ENCODE data around the gene CLEC11A.

The CLEC11A gene, protein sequence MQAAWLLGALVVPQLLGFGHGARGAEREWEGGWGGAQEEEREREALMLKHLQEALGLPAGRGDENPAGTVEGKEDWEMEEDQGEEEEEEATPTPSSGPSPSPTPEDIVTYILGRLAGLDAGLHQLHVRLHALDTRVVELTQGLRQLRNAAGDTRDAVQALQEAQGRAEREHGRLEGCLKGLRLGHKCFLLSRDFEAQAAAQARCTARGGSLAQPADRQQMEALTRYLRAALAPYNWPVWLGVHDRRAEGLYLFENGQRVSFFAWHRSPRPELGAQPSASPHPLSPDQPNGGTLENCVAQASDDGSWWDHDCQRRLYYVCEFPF

DNA sequence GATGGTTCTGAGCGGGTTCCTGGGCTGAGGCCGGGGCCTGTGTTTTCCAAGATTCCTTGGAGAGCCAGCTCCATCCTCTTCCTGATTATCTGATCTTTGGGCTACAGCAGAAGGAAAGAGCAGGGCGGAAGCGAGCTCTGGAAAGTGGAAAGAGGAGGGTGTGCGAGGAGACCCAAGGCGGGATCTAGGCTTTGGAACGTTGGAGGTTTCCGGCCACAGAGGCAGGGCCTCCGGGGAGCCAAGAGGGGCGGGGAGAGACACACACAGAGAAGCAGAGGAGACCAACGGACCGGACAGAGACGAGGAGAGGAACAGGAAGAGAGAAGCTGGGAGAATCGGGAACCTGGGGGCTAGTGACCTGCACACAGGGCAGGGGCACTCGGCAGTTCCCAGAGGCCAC lies at the start of gene CLEC11A:
CLEC11A (plus strand) TSS at position 296 of the 400 bp plus-strand sequence. CDS start 162 bp downstream, outside the sequence.
- peak within 1 kb of the TSS in 1 of 2 donors; percentile 70 for H3K27ac ChIP-seq
- H3K4me3 ChIP-seq: peak within 1 kb of the TSS; percentile 73
- TF ChIP-seq, protein P1, sequence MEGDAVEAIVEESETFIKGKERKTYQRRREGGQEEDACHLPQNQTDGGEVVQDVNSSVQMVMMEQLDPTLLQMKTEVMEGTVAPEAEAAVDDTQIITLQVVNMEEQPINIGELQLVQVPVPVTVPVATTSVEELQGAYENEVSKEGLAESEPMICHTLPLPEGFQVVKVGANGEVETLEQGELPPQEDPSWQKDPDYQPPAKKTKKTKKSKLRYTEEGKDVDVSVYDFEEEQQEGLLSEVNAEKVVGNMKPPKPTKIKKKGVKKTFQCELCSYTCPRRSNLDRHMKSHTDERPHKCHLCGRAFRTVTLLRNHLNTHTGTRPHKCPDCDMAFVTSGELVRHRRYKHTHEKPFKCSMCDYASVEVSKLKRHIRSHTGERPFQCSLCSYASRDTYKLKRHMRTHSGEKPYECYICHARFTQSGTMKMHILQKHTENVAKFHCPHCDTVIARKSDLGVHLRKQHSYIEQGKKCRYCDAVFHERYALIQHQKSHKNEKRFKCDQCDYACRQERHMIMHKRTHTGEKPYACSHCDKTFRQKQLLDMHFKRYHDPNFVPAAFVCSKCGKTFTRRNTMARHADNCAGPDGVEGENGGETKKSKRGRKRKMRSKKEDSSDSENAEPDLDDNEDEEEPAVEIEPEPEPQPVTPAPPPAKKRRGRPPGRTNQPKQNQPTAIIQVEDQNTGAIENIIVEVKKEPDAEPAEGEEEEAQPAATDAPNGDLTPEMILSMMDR (IDR thresholded peaks at IDR 0.05): no peak
- DNase-seq (ENCODE audit: low spot score): no peak

DNA sequence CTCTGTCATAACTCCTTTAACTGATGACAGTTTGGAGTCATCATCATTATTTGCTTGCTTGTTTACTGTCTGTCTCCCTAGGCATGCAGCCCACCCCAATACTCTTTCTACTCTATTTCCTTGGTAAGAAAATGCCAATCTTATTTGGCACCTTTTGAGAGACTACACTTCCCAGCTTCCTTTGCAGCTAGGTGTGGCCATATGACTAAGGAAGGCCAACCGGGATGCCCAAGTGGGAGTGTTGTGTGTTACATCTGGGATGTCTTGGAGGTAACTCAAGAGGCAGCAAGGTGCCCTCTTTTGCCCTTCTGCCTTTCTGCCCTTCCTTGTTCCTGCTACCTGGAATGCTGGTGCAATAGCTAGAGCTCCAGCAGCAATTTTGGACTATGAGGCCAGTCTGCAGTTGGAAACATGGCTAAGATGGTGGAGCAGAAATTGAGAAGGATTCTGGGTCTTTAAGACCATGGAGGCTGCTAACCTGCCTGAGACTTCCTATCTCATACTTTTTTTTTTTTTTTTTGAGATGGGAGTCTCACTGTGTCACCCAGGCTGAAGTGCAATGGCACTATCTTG lies 46.5 kb upstream of the CLEC11A start:
- Histone ChIP-seq H3K27ac (no peak overlapping the region), H3K4me3 (no peak overlapping the region)
- TF ChIP-seq, protein P1 (IDR thresholded peaks at IDR 0.05): no peak
- no peak for DNase-seq (ENCODE audit: low spot score)

DNA sequence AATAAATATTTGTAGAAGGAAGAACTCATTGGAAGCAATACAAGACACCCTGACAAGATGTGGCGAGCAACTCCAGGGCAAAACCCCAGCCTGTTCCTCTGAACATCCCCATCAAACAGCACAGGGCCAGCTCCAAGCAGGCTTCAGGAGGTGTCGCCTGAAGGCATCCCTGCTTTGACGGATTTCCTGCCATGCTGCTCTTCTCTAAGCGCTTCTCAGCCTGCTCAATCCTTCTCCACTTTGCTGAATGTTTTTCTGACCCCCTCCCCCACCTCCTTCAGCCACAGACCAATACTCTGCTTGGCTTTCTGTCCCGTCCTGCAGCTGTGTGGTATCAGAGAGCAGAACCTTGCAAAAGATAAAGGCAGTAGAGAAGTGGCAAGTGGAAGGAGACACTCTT lies 45.5 kb upstream of the CLEC11A start:
- DNase-seq (ENCODE audit: low spot score): no peak
- TF ChIP-seq, protein P1 (IDR thresholded peaks at IDR 0.05): no peak
- Histone ChIP-seq H3K27ac (no peak overlapping the region), H3K4me3 (no peak overlapping the region)

DNA sequence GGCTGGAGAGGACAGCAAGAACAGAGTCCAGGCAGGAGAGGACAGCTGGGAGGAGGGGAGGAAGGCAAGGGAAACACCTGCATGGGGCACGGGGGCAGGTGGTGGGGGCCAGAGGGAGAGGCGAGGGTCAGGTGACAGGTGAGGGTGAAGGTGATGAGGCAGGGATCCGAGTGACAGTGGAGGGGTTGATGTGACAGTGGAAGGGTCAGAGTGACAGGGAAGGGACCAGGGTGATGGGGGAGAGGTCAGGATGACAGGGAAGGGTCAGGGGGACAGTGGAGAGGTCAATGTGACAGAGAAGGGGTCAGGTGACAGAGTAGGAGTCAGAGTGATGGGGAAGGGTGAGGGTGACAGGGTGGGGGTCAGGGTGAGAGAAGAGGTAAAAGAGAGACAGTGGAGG lies 44.8 kb upstream of the CLEC11A start:
- DNase-seq (ENCODE audit: low spot score): no peak
- Histone ChIP-seq H3K27ac (no peak overlapping the region), H3K4me3 (no peak overlapping the region)
- TF ChIP-seq, protein P1 (IDR thresholded peaks at IDR 0.05): no peak

DNA sequence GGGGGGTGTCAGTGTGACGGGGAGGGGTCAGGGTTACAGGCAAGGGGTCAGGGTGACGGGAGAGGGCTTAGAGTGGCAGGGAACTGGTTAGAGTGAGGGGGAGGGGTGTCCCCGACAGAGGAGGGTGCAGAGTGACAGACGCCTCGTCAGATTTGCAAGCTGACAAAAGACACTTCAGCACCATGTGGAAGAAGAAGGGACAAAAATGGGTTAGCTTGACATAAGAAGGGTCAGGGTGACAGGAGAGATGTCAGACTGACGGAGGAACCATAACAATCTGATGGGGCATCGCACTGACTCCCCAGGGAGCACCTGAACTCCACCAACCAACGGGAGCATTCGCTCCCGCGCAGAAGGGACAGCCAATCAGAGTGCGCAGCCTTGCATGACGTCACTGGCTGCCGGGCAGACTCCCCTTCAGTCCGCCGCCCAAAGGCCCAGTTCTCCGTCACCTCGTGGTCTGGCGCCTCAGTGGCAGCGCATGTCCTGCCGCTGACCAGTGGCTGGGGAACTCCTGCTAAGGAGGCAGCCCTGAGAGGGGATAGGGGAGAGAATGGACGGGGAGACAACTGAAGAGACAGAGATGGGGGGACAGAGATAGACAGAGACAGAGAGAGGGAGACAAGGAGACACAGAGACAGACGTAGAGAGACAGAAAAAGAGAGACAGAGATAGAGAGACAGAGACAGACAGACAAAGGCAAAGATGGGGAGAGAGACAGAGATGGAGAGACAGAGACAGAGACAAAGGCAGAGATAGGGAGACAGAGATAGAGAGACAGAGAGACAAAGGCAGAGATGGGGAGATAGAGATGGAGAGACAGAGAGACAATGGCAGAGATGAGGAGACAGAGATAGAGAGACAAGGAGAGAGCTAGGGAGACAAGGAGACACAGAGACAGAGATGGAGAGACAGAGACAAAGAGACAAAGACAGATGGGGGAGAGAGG lies 43.7 kb upstream of the CLEC11A start:
- Histone ChIP-seq H3K4me3 (no peak overlapping the region), H3K27ac (no peak overlapping the region)
- TF ChIP-seq, protein P1 (IDR thresholded peaks at IDR 0.05): no peak
- no peak for DNase-seq (ENCODE audit: low spot score)

DNA sequence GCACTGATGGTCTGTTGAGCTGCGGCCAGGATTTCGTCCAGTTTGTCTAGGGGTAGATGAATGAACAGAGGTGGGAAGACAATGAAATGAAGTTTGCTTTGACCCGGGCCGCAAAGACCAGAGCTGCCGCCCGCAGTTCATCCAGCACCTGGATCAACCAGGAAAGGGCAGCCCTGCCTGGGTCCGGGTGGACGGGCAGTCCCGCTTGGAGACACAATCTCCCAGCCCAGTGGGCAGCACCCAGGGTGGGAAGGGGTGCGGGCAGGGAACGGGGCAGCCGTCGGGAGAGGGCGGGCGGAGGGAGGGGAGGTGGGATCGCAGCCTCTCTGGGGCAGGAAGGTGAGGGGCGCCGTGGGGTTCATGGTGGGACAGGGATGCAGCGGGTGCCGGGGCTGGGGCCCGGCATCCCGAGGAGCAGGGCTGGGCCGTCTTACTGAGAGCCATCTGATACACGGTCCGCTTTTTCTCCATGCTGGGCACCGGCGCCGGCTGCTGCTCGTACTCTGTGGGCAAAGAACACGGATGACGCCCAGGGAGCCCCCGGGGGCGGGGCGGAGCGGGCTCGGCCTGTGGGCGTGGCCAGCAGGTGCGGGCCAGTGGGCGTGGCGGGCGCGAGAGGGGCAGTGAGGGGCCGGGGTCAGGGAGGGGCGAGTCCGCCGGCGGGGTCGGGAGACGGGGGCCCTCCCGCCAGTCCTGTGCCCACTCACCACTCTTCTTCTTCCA lies 36.7 kb upstream of the CLEC11A start:
- TF ChIP-seq, protein P1 (IDR thresholded peaks at IDR 0.05): no peak
- no peak for DNase-seq (ENCODE audit: low spot score)
- no peak overlapping the region for H3K4me3 ChIP-seq
- no peak overlapping the region for H3K27ac ChIP-seq

Measured in coronary artery (tissue), 2 donors.